Measurements from ENCODE around the gene NHEJ1.

DNA sequence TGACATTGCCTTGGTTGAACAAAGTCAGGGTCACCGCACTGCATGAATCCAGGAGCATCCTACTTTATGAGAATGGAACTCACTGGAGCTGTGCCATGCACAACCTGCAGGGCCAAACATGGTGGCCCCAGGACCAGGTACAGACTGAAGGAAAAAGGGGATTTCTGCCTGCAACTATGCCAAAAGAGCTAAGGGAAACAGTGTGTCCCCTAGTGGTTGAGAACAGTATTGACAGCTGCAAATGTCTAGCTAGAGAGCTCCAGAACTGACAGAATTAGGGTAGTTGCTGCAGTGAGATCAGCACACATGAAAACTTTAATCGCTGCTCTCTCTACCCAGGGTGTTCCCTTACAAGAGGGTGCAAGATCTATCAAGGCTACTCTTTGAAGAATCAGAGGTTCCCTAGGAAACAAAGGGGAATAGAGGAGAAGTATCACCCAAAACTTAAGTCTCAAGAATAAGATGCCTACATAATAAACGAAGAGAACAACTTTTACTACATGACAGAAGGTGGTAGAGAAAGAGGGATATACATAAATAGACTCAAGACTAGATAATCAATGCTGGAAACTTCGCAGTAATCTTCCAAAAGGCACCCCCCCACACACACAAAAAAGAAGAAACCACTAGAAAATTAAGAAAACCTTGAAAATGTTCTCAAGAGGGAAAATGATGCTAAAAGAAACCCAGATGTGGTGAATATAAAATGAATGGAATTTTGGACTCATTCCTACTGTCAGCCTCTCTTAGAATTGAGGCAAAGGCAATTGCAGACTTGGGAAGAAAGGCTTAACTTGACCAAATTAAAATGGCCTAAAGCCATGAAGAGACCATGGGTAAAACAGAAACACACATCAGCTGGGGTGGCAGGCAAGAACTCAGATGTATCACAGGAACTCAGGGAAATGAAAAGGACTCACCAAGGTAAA, 56.2 kb downstream of the NHEJ1 start:
- TF ChIP-seq CAMTA2 (CRISPR knock-in tag; conservative IDR thresholded peaks at IDR 0.05): no peak
- no peak for TF ChIP-seq HIVEP1 (CRISPR knock-in tag; IDR thresholded peaks at IDR 0.05)
- TF ChIP-seq NR2C1 (IDR thresholded peaks at IDR 0.05): no peak
- TF ChIP-seq NR2C1 (tag; IDR thresholded peaks at IDR 0.05): no peak
- no peak for TF ChIP-seq ZBTB33 (CRISPR knock-in tag; IDR thresholded peaks at IDR 0.05)
- no peak for TF ChIP-seq JUND (IDR thresholded peaks at IDR 0.05; ENCODE audit: borderline replicate concordance, low read depth, low read length)
- TF ChIP-seq JUND (tag; IDR thresholded peaks at IDR 0.05; ENCODE audit: borderline replicate concordance, low read depth, low read length): no peak
- no peak for TF ChIP-seq ETS2 (tag; IDR thresholded peaks at IDR 0.05; ENCODE audit: borderline replicate concordance, poor library complexity, severe bottlenecking)
- no peak for TF ChIP-seq ZBTB11 (CRISPR knock-in tag; IDR thresholded peaks at IDR 0.05)
- TF ChIP-seq ZNF140 (CRISPR knock-in tag; IDR thresholded peaks at IDR 0.05): no peak
- TF ChIP-seq FOXK2 (conservative IDR thresholded peaks at IDR 0.05 in 1 of 2, IDR thresholded peaks at IDR 0.05 in 1 of 2; ENCODE audit: low read depth in 2 of 2): no peak
- TF ChIP-seq, protein P1, sequence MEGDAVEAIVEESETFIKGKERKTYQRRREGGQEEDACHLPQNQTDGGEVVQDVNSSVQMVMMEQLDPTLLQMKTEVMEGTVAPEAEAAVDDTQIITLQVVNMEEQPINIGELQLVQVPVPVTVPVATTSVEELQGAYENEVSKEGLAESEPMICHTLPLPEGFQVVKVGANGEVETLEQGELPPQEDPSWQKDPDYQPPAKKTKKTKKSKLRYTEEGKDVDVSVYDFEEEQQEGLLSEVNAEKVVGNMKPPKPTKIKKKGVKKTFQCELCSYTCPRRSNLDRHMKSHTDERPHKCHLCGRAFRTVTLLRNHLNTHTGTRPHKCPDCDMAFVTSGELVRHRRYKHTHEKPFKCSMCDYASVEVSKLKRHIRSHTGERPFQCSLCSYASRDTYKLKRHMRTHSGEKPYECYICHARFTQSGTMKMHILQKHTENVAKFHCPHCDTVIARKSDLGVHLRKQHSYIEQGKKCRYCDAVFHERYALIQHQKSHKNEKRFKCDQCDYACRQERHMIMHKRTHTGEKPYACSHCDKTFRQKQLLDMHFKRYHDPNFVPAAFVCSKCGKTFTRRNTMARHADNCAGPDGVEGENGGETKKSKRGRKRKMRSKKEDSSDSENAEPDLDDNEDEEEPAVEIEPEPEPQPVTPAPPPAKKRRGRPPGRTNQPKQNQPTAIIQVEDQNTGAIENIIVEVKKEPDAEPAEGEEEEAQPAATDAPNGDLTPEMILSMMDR (IDR thresholded peaks at IDR 0.05 in 2 of 3, conservative IDR thresholded peaks at IDR 0.05 in 1 of 3; ENCODE audit: insufficient read depth in 2 of 3, low read depth in 1 of 3, low read length in 3 of 3): peak; percentile 72 to 82 (median 75)

Measured in K562 (cell line).